GM12801 (cell line): ENCODE data around the gene ATP5PB.

ENCODE experiments used
- CTCF ChIP-seq: IDR thresholded peaks from one replicate; pipeline ENCODE4 v1.5.1; 2011; ENCODE audit warnings: control low read depth; ENCODE audit not compliant: insufficient read length; ENCODE audit errors: extremely low read depth

Gene ATP5PB

GRCh38 chr1:111509997-111510375 lies 60.7 kb downstream of the ATP5PB start:
- no peak for TF ChIP-seq CTCF

- no peak for TF ChIP-seq CTCF
Observed at GRCh38 chr1:111511370-111511769, 62.1 kb downstream of the ATP5PB start.
